Nephron (organoid): ENCODE measurements around the gene PRPF40B.

Experiments used
- H3K27ac Mint-ChIP-seq, 3 experiments: 2 replicates each; pipeline ENCODE4 v1.8.0; 2020; ENCODE audit warnings: mixed read lengths in 3 of 3, mild to moderate bottlenecking in 2 of 3, moderate library complexity in 1 of 3
- H3K27me3 Mint-ChIP-seq: 2 replicates; pipeline ENCODE4 v1.8.0; 2021; ENCODE audit warnings: low read depth, mild to moderate bottlenecking, moderate library complexity, mixed read lengths
- H3K36me3 Mint-ChIP-seq: 2 replicates; pipeline ENCODE4 v1.8.0; 2020; ENCODE audit warnings: low read depth, mixed read lengths
- H3K4me1 Mint-ChIP-seq: 2 replicates; pipeline ENCODE4 v1.8.0; 2020; ENCODE audit warnings: mixed read lengths
- H3K4me3 Mint-ChIP-seq, 3 experiments: 2 replicates each; pipeline ENCODE4 v1.8.0; 2020; ENCODE audit warnings: mild to moderate bottlenecking in 3 of 3, mixed read lengths in 3 of 3, moderate library complexity in 2 of 3
- H3K9me3 Mint-ChIP-seq: 2 replicates; pipeline ENCODE4 v1.8.0; 2020; ENCODE audit warnings: mixed read lengths
- TF ChIP-seq, protein P1 (sequence below), 3 experiments: fragments of 200-600 bp; sonication (generic); IDR thresholded peaks; one replicate each; pipeline ENCODE4 v1.5.0; 2021; ENCODE audit warnings: antibody characterized with exemption in 3 of 3; ENCODE audit not compliant: unreplicated experiment in 3 of 3

The PRPF40B gene

DNA sequence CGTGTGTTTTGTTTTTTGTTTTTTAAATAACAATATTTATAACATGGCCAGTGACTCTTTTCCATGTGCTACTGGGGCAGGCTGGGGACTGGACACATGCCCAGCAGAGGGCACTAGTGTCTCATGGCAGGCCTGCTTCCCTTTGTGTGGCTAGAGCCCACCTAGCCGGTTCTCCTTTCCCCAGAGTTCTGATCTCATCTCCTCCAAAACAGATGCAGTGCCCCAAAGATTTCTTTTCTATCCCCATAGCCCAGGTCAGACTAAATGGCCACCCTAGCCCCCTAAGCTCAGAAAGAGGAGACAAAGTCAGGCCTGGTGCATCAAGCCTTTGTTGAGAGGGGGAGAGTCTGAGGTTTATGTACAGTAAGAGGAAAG is 21.2 kb downstream of the PRPF40B start:
- Mint-ChIP-seq H3K27me3 (no peaks in the 10 kb centered on the region), H3K27ac (peak overlapping the region; percentile 86 to 96 (median 88)), H3K9me3 (no peaks in the 10 kb centered on the region), H3K4me1 (peaks cover 41% of the 10 kb centered on the region), H3K36me3 (peaks cover 63% of the 10 kb centered on the region), H3K4me3 (no peak overlapping the region)
- TF ChIP-seq, protein P1, sequence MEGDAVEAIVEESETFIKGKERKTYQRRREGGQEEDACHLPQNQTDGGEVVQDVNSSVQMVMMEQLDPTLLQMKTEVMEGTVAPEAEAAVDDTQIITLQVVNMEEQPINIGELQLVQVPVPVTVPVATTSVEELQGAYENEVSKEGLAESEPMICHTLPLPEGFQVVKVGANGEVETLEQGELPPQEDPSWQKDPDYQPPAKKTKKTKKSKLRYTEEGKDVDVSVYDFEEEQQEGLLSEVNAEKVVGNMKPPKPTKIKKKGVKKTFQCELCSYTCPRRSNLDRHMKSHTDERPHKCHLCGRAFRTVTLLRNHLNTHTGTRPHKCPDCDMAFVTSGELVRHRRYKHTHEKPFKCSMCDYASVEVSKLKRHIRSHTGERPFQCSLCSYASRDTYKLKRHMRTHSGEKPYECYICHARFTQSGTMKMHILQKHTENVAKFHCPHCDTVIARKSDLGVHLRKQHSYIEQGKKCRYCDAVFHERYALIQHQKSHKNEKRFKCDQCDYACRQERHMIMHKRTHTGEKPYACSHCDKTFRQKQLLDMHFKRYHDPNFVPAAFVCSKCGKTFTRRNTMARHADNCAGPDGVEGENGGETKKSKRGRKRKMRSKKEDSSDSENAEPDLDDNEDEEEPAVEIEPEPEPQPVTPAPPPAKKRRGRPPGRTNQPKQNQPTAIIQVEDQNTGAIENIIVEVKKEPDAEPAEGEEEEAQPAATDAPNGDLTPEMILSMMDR (IDR thresholded peaks at IDR 0.05; ENCODE audit: unreplicated experiment in 3 of 3), result peak; percentile 95 to 97 (median 96)

DNA sequence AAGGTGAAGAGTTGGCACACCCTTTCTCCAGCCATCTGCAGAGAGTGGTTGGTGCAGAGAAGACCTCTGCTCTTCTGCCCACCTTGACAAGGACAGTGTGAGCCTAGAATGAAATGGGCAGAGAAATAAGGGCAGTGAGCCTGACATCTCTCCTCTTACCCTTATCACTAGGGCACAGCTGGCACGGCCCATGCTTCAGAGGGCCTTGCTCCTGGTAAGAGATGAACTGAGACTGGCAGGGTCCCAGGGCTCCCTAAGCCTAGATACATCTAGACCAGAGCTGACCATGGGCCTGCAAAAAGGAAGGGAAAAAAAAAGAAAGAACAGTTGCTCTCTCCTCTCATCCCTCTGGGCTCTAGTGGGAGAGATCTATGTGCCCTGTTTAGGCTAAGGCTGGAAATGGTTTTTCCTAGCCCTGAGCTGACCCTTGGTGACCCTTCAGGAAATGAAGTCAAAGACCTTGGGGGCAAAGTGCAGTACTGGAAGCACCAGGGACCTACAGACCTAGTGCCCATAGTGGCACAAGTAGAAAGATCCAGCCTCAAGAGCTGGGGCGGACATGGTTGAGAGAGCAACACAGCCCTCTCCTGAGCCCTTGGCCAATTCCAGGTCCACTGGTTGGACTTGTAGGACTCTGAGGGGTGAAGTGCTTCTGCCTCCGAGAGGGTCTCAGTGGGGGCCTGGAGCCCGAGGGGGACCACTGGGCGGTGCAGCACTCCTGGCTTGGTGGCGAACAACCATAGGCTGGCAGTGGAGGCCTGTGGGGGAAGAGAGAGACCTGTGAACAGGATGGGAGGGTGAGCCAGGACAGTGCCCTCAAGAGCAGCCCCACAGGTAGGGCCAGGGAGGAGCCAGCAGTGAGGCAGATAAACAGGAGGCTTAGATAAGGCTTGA is 22.0 kb downstream of the PRPF40B start:
- peak overlapping the region; percentile 27 to 88 (median 84) for H3K27ac Mint-ChIP-seq
- TF ChIP-seq, protein P1 (IDR thresholded peaks at IDR 0.05; ENCODE audit: unreplicated experiment in 3 of 3), result no peak
- no peaks in the 10 kb centered on the region for H3K27me3 Mint-ChIP-seq

DNA sequence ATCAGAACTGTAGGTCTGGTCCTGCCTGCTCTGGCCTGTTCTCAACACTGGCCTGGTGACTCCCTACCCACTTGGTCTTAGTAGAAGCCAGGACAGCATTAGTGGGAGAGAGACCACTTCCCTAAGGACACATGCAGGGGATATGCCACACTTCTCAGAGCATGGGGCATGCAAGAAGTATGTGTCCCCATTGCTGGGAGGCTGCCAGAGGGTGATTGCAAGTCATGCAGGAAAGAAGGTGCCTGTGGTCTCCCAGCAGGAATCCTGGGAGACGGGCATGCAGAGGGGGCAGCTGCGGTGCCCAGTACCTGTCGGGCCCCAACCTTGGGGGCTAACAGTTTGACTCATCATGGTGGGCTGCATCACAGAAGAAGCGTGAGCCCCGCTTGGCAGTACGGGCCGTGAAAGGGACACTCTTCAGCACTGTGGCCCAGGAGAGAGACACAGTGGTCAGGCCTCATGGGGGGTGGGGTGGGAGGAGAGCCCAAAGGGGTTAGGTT is 23.0 kb downstream of the PRPF40B start:
- Mint-ChIP-seq H3K9me3 (no peaks in the 10 kb centered on the region), H3K4me3 (no peak overlapping the region), H3K36me3 (peaks cover 68% of the 10 kb centered on the region), H3K27me3 (no peaks in the 10 kb centered on the region), H3K27ac (peak overlapping the region in 2 of 3 experiments; percentile 84 to 88), H3K4me1 (peaks cover 48% of the 10 kb centered on the region)
- TF ChIP-seq, protein P1 (IDR thresholded peaks at IDR 0.05; ENCODE audit: unreplicated experiment in 3 of 3), result no peak

More for the DNA sequence above, 22.0 kb downstream of the PRPF40B start:
- Mint-ChIP-seq H3K9me3 (no peaks in the 10 kb centered on the region), H3K36me3 (peaks cover 66% of the 10 kb centered on the region), H3K4me3 (no peak overlapping the region), H3K4me1 (peaks cover 48% of the 10 kb centered on the region)

DNA sequence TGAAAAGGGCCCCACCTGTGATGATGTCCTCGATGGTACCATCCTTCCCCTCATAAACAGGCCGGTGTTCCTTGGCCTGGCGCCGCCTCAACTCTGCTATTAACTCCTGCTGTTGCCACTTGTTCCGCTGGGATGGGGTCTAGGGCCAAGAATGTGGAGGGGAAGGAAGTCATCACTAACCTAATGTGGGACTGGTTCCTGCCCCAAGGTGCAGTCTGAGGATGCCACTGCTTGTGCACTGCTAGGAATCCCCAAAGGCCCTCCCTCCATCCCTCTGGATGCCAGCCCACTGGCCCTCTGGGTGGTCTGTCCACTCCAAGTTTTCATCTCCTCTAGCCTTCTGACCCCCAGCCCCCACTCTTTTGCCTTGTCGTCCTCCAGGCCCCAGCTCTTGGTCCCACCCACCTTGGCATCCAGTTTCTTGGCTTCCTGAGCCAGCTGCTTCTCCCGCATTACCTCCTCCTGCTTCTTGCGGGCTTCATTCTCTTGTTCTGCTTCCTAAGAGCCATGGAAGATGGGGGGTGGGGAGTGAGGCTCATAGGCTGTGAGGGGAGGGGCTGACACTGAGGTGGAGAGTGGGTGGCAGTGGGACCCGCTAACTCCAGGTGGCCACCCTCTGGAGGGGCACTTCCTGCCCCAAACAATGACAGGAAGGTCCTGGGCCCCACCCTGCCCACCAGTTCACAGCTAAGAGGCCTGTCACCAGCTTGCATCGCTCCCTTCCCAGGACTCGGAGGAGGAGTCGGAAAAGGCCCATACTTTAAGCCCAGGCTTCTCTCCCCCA is 23.7 kb downstream of the PRPF40B start:
- no peaks in the 10 kb centered on the region for H3K27me3 Mint-ChIP-seq
- peak overlapping the region; percentile 71 to 88 (median 83) for H3K27ac Mint-ChIP-seq
- TF ChIP-seq, protein P1 (IDR thresholded peaks at IDR 0.05; ENCODE audit: unreplicated experiment in 3 of 3), result no peak
- no peaks in the 10 kb centered on the region for H3K9me3 Mint-ChIP-seq
- peak overlapping the region in 1 of 3 experiments; percentile 41 for H3K4me3 Mint-ChIP-seq
- H3K4me1 Mint-ChIP-seq, result peaks cover 48% of the 10 kb centered on the region
- peaks cover 74% of the 10 kb centered on the region for H3K36me3 Mint-ChIP-seq

GRCh38 chr12:49647827-49648711 is 24.7 kb downstream of the PRPF40B start:
- Mint-ChIP-seq H3K4me1 (peaks cover 53% of the 10 kb centered on the region), H3K36me3 (peaks cover 82% of the 10 kb centered on the region), H3K4me3 (peak overlapping the region in 1 of 3 experiments; percentile 41), H3K9me3 (no peaks in the 10 kb centered on the region), H3K27ac (peak overlapping the region; percentile 74 to 88 (median 83)), H3K27me3 (no peaks in the 10 kb centered on the region)
- TF ChIP-seq, protein P1 (IDR thresholded peaks at IDR 0.05; ENCODE audit: unreplicated experiment in 3 of 3), result no peak
